SK-N-SH (cell line): Measurements from ENCODE around the gene GPM6B.

Experiments used
- CHD2 ChIP-seq: fragments of 150-350 bp; IDR thresholded peaks from 2 replicates; pipeline ENCODE4 v1.6.1; 2018; ENCODE audit warnings: low read length; ENCODE audit not compliant: partially characterized antibody
- USF2 ChIP-seq: fragments of 150-350 bp; IDR thresholded peaks from 2 replicates; pipeline ENCODE4 v1.6.1; 2017; ENCODE audit warnings: antibody characterized with exemption, low read length, low read depth, borderline replicate concordance

GRCh38 chrX:13763489-13763888 lies 53.4 kb downstream of the GPM6B start:
- TF ChIP-seq USF2 = no peak
- TF ChIP-seq CHD2 = no peak
